Mucosa of gallbladder (tissue), 1 donor: ENCODE results near the gene NFASC. TPM values are rescaled to one million over a fixed set of nuclear protein-coding genes. Genes with fewer than 3 reads are reported as not detected.
A peak's percentile ranks its signal among the peaks of the same experiment; 100 is the strongest.

ENCODE experiments used
- DNase-seq: peaks from one replicate; pipeline ENCODE4 v3.0.0-alpha.2; 2020; ENCODE audit warnings: low spot score
- total RNA-seq: library from RNA; stranded (reverse); gene quantifications from one replicate; pipeline ENCODE4 v1.2.1, GENCODE V29; 2021
- donor health status: DM: no; HTN: no; CAD: no.

The NFASC gene
- total RNA-seq: 18.0 TPM

DNA sequence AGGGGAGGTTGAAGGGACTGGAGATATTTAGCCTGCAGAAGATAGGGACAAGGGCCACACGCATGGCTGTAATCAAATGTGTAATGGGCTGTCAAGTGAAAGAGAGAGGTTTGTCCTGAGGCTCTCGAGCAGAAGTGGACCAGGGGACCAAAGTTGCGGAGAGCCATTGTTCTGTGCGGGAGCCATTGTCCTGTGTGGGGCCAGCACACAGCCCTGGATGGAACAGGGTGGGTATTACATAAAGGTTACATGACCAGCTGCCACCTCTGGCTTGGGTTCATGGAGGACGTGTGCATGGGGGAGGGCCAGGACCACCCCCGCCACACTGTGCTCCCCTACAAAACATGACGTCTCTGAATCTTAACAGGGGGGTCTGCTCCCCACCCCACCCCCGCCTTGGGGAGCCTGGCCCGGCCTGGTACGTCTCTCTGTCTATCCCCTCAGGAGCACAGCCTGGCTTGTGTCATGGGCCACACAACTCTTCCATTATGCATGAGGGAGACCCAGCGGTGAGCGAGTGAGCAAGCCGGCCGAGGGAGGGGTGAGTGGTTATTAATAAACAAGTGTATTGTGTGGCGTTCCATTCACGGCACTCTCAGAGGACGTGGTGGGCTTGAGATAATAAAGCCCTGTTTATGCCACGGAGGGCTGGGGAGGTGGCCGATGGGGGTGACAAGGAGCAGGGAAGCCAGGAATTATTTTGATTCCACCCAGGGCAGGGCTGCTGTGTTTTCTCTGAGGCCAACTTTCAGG is at the start of gene NFASC:
NFASC (plus strand) TSS at position 703 of the 753 bp plus-strand sequence. CDS start 73,454 bp downstream, outside the sequence.
- no peak for DNase-seq

GRCh38 chr1:204821476-204821875 is 49.2 kb upstream of the NFASC start:
- no peak for DNase-seq

GRCh38 chr1:204821924-204822323 is 48.7 kb upstream of the NFASC start:
- DNase-seq: no peak

DNA sequence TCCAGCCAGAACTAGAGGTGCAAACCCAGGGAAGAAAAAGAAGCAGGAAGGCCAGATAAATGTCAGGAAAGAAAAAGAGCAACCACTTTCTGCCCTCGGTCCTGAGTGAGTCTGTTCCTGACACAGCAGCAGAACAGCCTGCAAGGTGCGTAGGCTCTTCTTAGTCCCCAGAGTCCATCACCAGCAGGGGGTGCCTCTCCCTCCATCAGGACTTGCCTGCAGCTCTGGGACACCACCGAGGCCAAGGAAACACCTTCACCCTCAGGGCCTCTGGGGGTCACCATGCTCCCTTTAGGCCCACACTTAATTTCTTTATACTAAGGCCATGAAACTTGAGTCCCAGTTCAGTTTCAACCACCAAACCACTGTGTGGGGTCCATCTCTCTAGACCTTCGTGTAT is 43.7 kb upstream of the NFASC start:
- DNase-seq: no peak

- peak; percentile 44 for DNase-seq
Measured at GRCh38 chr1:204828352-204828850, 42.3 kb upstream of the NFASC start.

DNA sequence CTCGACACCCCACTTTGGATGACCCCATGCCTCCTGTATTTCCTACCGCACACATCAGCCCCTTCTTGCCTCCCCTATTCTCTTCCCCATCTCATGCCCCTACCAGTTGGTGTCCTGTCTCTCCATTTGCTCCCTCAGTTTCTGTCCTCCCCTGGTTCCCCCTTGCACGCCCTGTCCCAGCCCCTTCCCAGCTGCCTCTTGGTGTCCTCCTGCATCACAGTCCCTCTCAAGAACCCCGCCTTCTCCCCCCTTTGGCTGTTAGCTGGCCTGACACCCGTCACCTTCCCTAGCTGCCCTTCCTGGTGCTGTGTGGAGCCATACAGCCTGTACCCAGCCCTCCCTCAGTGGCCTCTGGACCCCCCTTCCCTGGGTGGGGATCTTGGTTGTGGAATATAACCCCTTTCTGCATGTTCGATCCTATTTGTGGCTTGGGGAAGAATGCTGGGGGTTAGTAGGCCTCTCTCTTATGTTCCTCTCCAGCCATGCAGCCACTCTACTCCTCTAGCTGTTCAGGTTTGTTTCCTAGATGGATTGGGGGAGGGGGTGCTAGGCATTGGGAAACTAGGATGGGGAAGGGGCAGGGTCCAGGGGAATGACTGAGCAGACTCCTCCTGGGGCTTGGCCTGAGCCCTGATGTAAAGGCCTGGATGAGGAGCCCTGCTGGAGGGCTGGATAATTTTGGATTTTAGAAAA is 41.4 kb upstream of the NFASC start:
- no peak for DNase-seq

DNA sequence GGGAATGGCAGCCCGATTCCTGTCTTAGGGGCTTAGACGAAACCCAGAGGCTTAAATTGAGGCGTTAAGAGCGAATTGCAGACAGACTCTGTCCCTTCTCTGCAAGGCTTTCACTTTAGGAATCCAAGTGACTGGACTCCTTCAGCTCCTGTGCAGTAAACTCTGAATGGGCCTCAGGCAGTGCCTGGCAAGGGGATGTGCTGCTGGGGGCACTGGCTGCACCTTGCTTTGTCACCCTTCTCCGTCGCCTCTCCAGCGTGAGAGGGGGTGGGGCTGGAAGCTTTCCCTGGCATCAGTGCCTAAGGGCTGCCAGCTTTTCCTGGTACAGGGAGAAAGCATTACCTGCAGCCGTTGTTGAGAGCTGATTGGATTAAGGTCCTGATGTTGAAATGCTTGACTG is 39.9 kb upstream of the NFASC start:
- no peak for DNase-seq

DNA sequence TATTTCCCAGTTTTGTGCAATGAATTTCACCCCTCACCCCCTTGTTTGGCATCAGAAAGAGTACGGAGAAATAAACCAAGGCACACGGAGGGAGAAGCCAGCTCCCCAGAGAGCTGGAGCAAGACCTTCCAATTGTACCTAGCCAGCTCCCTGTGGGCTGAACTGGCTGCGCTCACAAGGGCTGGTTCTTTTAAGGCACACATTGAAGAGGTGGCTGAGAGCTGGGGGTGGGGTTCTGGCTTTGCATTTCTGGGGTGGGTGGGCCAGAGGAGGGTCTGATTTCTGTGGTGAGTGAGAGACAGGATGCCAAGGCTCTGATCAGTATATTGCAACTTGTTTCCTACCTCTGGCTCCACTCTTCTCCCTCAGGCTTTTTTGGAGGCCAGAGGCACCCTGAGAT is 39.5 kb upstream of the NFASC start:
- no peak for DNase-seq

GRCh38 chr1:204834336-204834735 is 36.3 kb upstream of the NFASC start:
- no peak for DNase-seq

DNA sequence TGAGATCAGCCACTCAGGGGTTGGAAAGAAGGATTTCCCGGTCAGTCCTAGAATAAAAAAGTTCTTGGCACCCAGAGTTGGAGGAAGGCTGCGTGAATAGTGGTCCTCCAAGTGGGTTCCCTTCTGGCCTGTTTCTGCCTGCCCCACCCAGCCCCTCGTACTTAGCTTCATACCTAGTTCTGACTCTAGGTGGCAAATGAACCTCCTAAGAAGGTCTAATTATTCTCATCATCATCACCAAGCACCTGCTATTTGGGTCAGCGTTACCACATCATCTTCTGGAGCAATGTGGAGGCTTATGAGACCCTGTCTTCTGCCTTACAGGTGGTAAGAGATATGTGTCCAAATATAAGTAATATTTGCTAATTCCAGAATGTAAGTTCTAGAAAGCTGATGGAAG is 35.9 kb upstream of the NFASC start:
- no peak for DNase-seq

DNA sequence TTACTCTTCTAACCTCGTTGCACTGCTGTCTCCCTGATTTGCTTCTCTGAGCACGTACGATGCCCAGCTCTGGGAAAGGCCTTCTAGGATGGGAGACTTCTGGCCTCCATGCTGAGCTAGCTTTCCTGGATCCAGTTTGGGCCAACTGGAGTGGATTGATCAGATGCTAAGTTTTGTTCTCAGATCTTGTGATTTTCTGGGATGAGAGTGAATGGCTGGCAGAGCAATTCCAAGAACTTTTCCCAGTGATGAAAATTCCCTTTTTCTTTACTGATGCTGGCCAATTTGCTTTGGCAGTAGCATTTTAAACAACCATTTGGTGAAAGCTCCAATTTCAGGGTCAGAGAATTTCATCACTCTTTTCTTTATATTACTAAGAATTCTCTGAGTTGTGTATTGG is 34.9 kb upstream of the NFASC start:
- no peak for DNase-seq

- DNase-seq: no peak
Measured at GRCh38 chr1:204836856-204837255, 33.8 kb upstream of the NFASC start.

DNA sequence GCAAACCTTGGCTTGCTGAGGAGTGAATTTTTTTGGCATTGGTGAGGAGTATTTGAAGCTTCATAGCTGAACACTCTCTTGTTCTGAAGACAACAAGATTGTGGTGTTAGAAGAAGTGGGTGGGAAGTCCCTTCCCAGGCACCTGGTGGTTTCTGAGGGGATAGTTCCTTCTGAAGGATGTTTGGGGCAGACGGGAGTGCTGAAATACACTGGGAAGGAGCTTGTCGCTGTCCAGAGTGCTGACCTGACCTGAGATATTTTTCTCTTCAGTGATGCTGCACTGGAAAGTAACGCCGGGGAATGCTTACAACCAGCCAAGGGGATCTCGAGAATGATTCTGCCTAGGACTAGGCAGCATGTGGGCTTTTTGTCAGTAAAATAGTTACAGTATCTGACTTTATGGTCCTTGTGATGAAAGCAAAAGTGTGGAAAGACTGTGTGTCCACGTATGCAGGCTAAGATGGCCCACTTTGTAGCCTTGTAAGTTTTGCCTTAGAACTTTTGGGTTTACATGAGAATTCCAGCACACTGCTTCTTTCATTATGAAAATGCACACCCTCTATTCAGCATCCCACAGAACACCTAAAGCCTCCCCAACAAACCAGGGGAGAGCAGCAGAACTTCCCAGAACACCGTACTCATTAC is 33.1 kb upstream of the NFASC start:
- DNase-seq: peak; percentile 65

DNA sequence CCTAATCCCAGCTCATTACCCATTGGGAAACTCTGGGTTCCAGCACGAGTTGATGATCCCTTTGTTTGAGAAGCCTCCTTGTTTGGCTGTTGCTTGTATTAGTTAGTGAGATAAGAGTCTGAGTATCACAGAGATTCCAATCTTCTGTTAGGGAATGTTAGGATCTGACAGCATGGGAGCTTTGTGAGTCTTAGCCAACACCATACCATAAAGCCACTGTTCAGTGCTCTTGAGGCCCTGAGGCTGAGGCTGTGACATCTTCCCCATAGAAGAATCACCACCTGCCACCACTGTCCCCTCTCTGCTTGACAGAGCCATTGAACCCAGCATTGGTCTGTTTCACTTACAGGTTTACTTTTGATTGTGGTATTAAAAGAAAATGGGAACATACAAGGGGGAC is 29.3 kb upstream of the NFASC start:
- DNase-seq: no peak

GRCh38 chr1:204841798-204842197 is 28.9 kb upstream of the NFASC start:
- no peak for DNase-seq

DNA sequence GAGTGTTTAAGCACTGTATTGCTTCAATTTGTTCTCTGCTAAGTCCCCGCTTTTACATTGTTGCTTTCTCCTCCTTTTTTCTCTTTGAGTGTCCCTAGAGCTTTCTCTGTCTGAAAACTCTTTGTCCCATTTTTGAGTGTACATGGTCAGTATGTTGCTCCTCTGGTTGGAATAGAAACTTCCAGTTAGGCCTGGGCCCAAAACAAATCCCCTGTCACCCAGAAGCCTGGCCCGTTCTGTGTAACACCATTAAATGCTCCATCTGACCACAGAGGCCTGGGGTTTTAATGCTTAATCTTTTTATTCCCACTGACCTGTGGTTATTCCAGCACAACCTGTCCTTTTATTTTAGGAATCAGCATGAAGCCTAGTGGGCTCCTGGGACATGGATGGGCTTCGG is 28.3 kb upstream of the NFASC start:
- DNase-seq: no peak

GRCh38 chr1:204842892-204843291 is 27.8 kb upstream of the NFASC start:
- no peak for DNase-seq

DNA sequence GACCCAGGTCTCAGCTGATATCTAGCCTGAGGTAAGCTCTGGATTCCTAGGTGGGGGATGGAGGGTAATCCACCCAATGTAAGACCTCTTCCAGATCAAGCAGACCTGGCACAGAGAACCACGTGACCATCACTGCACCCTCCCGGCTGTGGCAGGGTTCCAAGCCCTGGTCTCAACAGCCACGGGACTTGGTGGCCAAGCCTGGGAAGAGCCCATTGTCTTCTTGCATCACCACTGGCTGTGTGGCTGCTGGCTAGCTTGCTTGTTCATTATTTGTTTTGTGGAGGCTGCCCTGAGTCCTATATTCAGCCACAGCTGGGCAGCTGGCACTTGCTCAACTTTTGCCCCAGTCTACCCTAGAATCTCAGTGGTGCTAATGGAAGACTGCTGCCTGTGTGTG is 24.1 kb upstream of the NFASC start:
- no peak for DNase-seq

- DNase-seq: no peak
Measured at GRCh38 chr1:204848579-204848978, 22.1 kb upstream of the NFASC start.

GRCh38 chr1:204852854-204853253 is 17.8 kb upstream of the NFASC start:
- no peak for DNase-seq

GRCh38 chr1:204853436-204853835 is 17.2 kb upstream of the NFASC start:
- DNase-seq: no peak

- DNase-seq: no peak
Measured at GRCh38 chr1:204854286-204854685, 16.4 kb upstream of the NFASC start.

DNA sequence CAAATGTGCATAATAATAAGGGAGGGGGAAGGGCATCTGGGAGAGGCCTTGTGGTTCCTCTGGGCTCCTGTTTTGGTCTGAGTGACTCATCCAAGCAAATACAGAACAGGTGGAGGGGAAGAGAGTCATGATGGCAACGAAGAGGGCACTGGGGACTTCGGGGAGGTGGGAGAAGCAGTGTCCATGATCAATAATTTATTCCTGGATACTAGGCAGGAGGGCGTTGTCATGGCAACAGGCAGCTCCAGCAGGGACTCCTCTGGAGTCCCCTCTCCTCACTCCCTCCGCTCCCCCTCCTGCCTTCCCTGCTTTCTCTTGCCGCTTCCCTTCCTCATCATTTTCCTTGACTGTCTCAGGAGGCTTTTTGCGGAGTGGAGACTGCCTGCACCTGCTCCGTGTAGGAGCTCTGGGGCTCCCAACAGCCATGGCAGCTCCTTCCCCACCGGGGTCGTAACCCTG is 12.3 kb upstream of the NFASC start:
- no peak for DNase-seq
